Measurements from ENCODE around the gene LAGE3. TPM values are rescaled to one million over a fixed set of nuclear protein-coding genes. Genes with fewer than 3 reads are reported as not detected.
"Not testable (repeated sequence)": the region's sequence is repeated elsewhere in the genome, so short reads cannot be mapped to it uniquely, and the experiment has no call there.

The LAGE3 gene
- total RNA-seq, 1 experiment from 2014 or later: 102 TPM

GRCh38 chrX:154502098-154502497, 23.0 kb upstream of the LAGE3 start:
- DNase-seq (ENCODE audit: low read depth): no peak

GRCh38 chrX:154501423-154501822, 22.3 kb upstream of the LAGE3 start:
- not testable (repeated sequence) for DNase-seq (ENCODE audit: low read depth)

GRCh38 chrX:154496591-154497137, 17.6 kb upstream of the LAGE3 start:
- DNase-seq (ENCODE audit: low read depth): not testable (repeated sequence)

- DNase-seq (ENCODE audit: low read depth): no peak
Measured at GRCh38 chrX:154495472-154495922, 16.4 kb upstream of the LAGE3 start.

- no peak for DNase-seq (ENCODE audit: low read depth)
Measured at GRCh38 chrX:154494715-154495114, 15.6 kb upstream of the LAGE3 start.

- peak; percentile 97 for DNase-seq (ENCODE audit: low read depth)
Measured at GRCh38 chrX:154490414-154491083, 11.5 kb upstream of the LAGE3 start, which contains the start of gene SLC10A3. Gene SLC10A3 (minus strand): TSS chrX:154490629. CDS start chrX:154488940, 1,689 bp downstream.

- peak; percentile 81 for DNase-seq (ENCODE audit: low read depth)
Measured at GRCh38 chrX:154490021-154490413, 10.9 kb upstream of the LAGE3 start.

- DNase-seq (ENCODE audit: low read depth): no peak
Measured at GRCh38 chrX:154489182-154489581, 10.1 kb upstream of the LAGE3 start.

- no peak for DNase-seq (ENCODE audit: low read depth)
Measured at GRCh38 chrX:154488336-154489075, 9.4 kb upstream of the LAGE3 start.

GRCh38 chrX:154487518-154488290, 8.6 kb upstream of the LAGE3 start:
- no peak for DNase-seq (ENCODE audit: low read depth)

GRCh38 chrX:154486396-154487207, 7.5 kb upstream of the LAGE3 start, which contains the start of gene UBL4A:
Gene UBL4A (minus strand): TSS chrX:154486615. CDS start chrX:154486584, 31 bp downstream.
- DNase-seq (ENCODE audit: low read depth): peak; percentile 73

- peak; percentile 41 for DNase-seq (ENCODE audit: low read depth)
Measured at GRCh38 chrX:154486052-154486395, 6.9 kb upstream of the LAGE3 start.

GRCh38 chrX:154485150-154486051, 6.3 kb upstream of the LAGE3 start:
- DNase-seq (ENCODE audit: low read depth): no peak

GRCh38 chrX:154484255-154485149, 5.4 kb upstream of the LAGE3 start:
- DNase-seq (ENCODE audit: low read depth): peak; percentile 41

GRCh38 chrX:154483325-154483724, 4.2 kb upstream of the LAGE3 start:
- DNase-seq (ENCODE audit: low read depth): no peak

GRCh38 chrX:154482786-154483185, 3.7 kb upstream of the LAGE3 start:
- DNase-seq (ENCODE audit: low read depth): no peak

GRCh38 chrX:154481911-154482601, 3.0 kb upstream of the LAGE3 start:
- DNase-seq (ENCODE audit: low read depth): no peak

GRCh38 chrX:154481195-154481594, 2.1 kb upstream of the LAGE3 start:
- no peak for DNase-seq (ENCODE audit: low read depth)

Measured in M059J (cell line).